ENCODE measurements around the gene DNAJC12.
"Not testable (repeated sequence)": the region's sequence is repeated elsewhere in the genome, so short reads cannot be mapped to it uniquely, and the experiment has no call there.

The DNAJC12 gene

DNA sequence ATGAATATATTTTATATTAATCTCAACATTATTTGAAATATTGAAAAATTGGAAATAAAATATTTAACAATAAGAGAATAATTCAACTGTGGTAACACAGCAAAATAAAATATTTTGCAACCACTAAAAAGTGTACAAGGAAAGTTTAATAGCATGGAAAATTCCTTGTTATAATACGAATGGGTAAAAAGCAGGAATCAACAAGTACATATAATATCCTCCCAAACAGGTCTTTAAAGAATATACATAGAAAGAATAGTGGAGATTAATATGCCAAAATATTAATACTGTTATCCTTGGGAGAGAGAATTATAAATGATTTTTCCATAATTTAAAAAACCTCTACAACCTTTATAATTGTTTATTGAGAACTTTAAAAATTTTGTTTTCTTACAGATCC is 1.0 kb downstream of the DNAJC12 start:
- H2AFZ ChIP-seq (ENCODE audit: low read length), result no peak overlapping the region
- no peaks in the 10 kb centered on the region for H3K79me2 ChIP-seq (ENCODE audit: low read length)
- no peaks in the 10 kb centered on the region for H4K20me1 ChIP-seq (ENCODE audit: insufficient read depth, low read length)
- no peak for DNase-seq
- H3K9me2 ChIP-seq (replicated peaks; ENCODE audit: insufficient read depth, low read length), result no peaks in the 10 kb centered on the region
- H3K36me3 ChIP-seq (replicated peaks; ENCODE audit: insufficient read depth, low read length), result no peaks in the 10 kb centered on the region
- no peak overlapping the region for H3K4me3 ChIP-seq (ENCODE audit: low read length)
- H3F3A ChIP-seq (ENCODE audit: insufficient read depth, low read length), result no peaks in the 10 kb centered on the region
- no peaks in the 10 kb centered on the region for H3K9me3 ChIP-seq (replicated peaks; ENCODE audit: insufficient read depth, low read length)
- no peak for TF ChIP-seq EZH2phosphoT487 (IDR thresholded peaks at IDR 0.05; ENCODE audit: low read length)
- TF ChIP-seq, protein P1, sequence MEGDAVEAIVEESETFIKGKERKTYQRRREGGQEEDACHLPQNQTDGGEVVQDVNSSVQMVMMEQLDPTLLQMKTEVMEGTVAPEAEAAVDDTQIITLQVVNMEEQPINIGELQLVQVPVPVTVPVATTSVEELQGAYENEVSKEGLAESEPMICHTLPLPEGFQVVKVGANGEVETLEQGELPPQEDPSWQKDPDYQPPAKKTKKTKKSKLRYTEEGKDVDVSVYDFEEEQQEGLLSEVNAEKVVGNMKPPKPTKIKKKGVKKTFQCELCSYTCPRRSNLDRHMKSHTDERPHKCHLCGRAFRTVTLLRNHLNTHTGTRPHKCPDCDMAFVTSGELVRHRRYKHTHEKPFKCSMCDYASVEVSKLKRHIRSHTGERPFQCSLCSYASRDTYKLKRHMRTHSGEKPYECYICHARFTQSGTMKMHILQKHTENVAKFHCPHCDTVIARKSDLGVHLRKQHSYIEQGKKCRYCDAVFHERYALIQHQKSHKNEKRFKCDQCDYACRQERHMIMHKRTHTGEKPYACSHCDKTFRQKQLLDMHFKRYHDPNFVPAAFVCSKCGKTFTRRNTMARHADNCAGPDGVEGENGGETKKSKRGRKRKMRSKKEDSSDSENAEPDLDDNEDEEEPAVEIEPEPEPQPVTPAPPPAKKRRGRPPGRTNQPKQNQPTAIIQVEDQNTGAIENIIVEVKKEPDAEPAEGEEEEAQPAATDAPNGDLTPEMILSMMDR (IDR thresholded peaks at IDR 0.05; ENCODE audit: low read length), result no peak
- TF ChIP-seq EZH2 (optimal IDR thresholded peaks at IDR 0.05; ENCODE audit: low read depth, low read length), result no peak
- H3K4me2 ChIP-seq (ENCODE audit: low read depth, low read length), result no peak overlapping the region
- H3K27ac ChIP-seq (ENCODE audit: low read length), result no peak overlapping the region
- H3K27me3 ChIP-seq (replicated peaks; ENCODE audit: insufficient read depth, low read length), result no peaks in the 10 kb centered on the region
- H3K9ac ChIP-seq (ENCODE audit: low read length), result no peak overlapping the region
- no peaks in the 10 kb centered on the region for H3K4me1 ChIP-seq (ENCODE audit: low read length)

DNA sequence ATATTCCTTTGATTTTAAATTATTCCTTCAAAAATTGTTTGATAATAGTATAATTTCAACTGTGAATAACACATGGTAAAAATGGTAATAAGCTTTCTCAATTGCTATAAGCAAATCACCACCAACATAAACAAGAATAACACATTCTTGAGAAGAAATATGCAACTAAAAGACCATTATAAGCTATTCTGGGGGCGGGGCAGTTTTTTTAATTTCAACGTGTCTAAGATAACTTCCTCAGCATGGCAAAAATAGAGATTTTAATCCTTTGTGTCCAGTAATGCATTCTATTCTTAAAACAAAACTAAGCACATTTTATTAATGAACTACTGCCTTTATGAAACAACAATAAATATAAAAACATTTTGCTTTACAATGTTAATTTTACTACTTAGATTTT is 1.5 kb downstream of the DNAJC12 start:
- Histone ChIP-seq H3K4me1 (ENCODE audit: low read length) (no peaks in the 10 kb centered on the region), H3K4me2 (ENCODE audit: low read depth, low read length) (no peak overlapping the region), H3K27me3 (replicated peaks; ENCODE audit: insufficient read depth, low read length) (no peaks in the 10 kb centered on the region), H3K27ac (ENCODE audit: low read length) (no peak overlapping the region), H3K9ac (ENCODE audit: low read length) (no peak overlapping the region), H4K20me1 (ENCODE audit: insufficient read depth, low read length) (no peaks in the 10 kb centered on the region), H3K4me3 (ENCODE audit: low read length) (no peak overlapping the region), H3K79me2 (ENCODE audit: low read length) (no peaks in the 10 kb centered on the region), H3K9me3 (replicated peaks; ENCODE audit: insufficient read depth, low read length) (no peaks in the 10 kb centered on the region), H3K36me3 (replicated peaks; ENCODE audit: insufficient read depth, low read length) (no peaks in the 10 kb centered on the region), H3F3A (ENCODE audit: insufficient read depth, low read length) (no peaks in the 10 kb centered on the region), H3K9me2 (replicated peaks; ENCODE audit: insufficient read depth, low read length) (no peaks in the 10 kb centered on the region), H2AFZ (ENCODE audit: low read length) (no peak overlapping the region)
- no peak for DNase-seq
- TF ChIP-seq, protein P1 (IDR thresholded peaks at IDR 0.05; ENCODE audit: low read length), result no peak
- TF ChIP-seq EZH2phosphoT487 (IDR thresholded peaks at IDR 0.05; ENCODE audit: low read length) (no peak), EZH2 (optimal IDR thresholded peaks at IDR 0.05; ENCODE audit: low read depth, low read length) (no peak)

DNA sequence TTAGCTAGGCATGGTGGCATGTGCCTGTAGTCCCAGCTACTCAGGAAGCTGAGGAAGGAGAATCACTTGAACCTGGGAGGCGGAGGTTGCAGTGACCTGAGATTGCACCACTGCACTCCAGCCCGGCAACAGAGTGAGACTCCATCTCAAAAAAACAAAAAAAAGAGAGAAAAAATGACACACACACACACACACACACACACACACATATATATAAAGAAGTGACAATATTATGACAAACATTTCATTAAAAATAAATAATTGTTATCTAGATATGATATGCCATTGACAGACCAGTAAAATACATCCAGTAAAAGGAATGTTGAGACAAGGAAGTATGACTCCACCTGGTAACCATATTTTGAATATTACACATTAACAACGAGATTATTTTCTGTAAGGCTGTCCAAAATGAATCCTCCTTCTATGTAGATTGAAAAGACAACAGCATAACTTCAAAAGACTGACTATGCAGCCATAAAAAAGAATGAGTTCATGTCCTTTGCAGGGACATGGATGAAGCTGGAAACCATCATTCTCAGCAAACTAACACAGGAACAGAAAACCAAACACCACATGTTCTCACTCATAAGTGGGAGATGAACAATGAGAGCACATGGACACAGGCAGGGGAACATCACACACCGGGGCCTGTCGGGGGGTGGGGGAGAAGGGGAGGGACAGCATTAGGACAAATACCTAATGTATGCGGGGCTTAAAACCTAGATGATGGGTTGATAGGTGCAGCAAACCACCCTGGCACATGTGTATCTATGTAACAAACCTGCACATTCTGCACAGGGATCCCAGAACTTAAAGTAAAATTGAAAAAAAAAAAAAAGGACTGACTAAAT is 2.2 kb downstream of the DNAJC12 start:
- H3K4me3 ChIP-seq (ENCODE audit: low read length); H3K36me3 ChIP-seq (replicated peaks; ENCODE audit: insufficient read depth, low read length); H3K9me3 ChIP-seq (replicated peaks; ENCODE audit: insufficient read depth, low read length); H3K27me3 ChIP-seq (replicated peaks; ENCODE audit: insufficient read depth, low read length); H3K9me2 ChIP-seq (replicated peaks; ENCODE audit: insufficient read depth, low read length); H3K9ac ChIP-seq (ENCODE audit: low read length); H3K4me1 ChIP-seq (ENCODE audit: low read length); H3K27ac ChIP-seq (ENCODE audit: low read length); H2AFZ ChIP-seq (ENCODE audit: low read length); H3F3A ChIP-seq (ENCODE audit: insufficient read depth, low read length); DNase-seq; H3K79me2 ChIP-seq (ENCODE audit: low read length); H4K20me1 ChIP-seq (ENCODE audit: insufficient read depth, low read length); H3K4me2 ChIP-seq (ENCODE audit: low read depth, low read length): not testable (repeated sequence)

- H3K9me2 ChIP-seq (replicated peaks; ENCODE audit: insufficient read depth, low read length), result no peaks in the 10 kb centered on the region
- no peak overlapping the region for H3K4me3 ChIP-seq (ENCODE audit: low read length)
- H2AFZ ChIP-seq (ENCODE audit: low read length), result no peak overlapping the region
- DNase-seq, result no peak
- no peaks in the 10 kb centered on the region for H3K9me3 ChIP-seq (replicated peaks; ENCODE audit: insufficient read depth, low read length)
- H3K27ac ChIP-seq (ENCODE audit: low read length), result no peak overlapping the region
- H3K9ac ChIP-seq (ENCODE audit: low read length), result no peak overlapping the region
- no peaks in the 10 kb centered on the region for H4K20me1 ChIP-seq (ENCODE audit: insufficient read depth, low read length)
- TF ChIP-seq, protein P1 (IDR thresholded peaks at IDR 0.05; ENCODE audit: low read length), result no peak
- TF ChIP-seq EZH2phosphoT487 (IDR thresholded peaks at IDR 0.05; ENCODE audit: low read length), result no peak
- TF ChIP-seq EZH2 (optimal IDR thresholded peaks at IDR 0.05; ENCODE audit: low read depth, low read length), result no peak
- H3K4me2 ChIP-seq (ENCODE audit: low read depth, low read length), result no peak overlapping the region
- no peaks in the 10 kb centered on the region for H3K36me3 ChIP-seq (replicated peaks; ENCODE audit: insufficient read depth, low read length)
- no peaks in the 10 kb centered on the region for H3F3A ChIP-seq (ENCODE audit: insufficient read depth, low read length)
- H3K27me3 ChIP-seq (replicated peaks; ENCODE audit: insufficient read depth, low read length), result no peaks in the 10 kb centered on the region
- no peaks in the 10 kb centered on the region for H3K4me1 ChIP-seq (ENCODE audit: low read length)
- H3K79me2 ChIP-seq (ENCODE audit: low read length), result no peaks in the 10 kb centered on the region
These were observed 3.6 kb downstream of the DNAJC12 start for GRCh38 chr10:67834375-67834774.
